ENCODE data around the gene MACROD1.

The MACROD1 gene

DNA sequence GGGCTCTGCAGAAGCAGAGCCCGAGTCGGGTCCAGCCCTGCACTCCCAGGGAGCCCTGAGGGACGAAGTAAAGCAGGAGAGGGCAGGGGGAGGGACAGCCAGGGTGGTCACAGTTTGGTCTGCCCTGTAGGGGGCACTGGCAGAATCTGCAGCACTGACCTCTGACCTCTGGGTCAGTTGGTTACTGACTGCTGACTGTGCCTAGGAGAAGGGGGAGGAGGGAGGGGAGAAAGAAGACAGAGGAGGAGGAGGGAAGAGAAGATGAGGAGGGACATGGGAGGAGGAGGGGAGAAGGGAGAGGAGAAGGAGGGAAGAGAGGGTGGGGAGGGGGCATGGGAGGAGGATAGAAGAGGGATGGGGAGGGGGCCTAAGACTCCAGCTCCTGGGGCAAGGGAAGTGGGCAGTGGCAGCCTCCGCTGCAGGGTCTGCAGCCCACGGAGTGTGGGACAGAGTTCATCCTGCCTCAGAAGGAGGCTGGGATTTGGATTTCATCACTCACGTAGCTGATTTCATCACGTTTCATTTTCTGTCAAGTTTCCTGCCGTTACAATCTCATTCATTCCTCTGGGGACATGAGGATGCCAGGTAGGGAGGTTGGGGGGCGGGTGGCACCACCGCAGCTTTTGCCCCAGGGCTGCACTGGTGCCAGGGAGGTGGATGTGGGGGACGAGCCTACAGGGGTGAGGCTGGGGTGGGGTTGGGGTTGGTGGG, 75.0 kb downstream of the MACROD1 start:
- DNase-seq = no peak

DNA sequence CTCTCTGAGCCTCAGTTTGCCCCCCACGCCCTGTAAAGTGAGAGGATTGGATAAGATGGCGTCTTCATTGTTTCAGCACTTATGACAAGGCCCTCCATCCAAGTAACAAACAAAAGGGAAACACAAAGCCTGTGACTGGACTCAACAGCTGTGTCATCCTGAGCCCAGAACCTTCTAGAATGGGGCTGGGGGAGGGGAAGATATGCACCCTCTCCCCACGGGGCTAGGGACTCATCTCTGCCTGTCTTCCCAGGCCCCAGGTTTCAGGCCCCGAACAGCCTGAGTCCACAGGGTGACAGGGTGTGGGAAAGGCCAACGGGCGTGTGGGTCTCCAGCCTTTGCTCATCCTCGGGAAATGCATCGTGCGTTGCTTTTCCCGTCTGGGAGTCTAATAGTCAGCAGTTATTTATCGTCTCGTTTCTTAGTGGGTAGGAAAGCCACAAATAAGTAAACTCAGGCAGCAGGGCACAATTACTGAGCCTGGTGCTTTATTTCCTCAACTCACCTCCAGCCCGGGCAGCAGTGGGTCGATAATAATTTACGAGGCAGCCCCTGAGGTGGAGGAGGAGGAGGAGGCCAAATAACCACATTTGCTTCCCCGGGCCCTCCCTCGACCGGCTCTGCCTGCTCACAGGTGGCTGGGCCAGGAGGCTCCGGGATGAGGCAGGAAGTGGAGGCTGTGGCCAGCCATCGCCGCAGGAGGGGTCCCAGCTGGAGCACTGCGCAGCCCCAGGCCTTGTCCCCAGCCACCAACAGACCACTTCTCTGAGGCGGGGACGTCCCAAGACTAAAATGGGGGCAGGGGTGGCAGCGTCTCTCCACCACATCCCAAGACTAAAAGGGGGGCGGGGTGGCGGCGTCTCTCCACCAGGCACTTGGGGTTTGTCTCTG, 75.8 kb downstream of the MACROD1 start:
- no peak for DNase-seq

DNA sequence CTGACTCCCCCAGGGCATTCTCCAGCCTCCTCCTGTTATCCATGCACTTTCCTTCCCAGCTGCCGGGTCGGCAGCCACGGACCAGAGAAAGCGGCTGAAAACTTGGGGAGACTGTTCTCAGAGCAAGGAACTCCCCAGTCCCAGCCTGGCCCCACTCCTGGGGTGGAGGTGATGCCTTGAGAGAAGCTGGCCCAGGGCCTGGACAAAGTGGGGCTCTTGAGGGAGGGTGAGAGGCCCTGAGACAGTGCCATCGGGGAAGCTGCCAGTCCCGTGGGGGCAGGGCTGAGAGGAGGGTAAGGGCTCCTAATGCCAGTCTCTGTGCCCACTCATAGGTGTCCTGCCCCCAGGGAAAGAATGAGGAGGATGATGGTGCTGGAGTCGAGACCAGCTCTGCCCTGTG, 76.4 kb downstream of the MACROD1 start:
- no peak for DNase-seq

DNA sequence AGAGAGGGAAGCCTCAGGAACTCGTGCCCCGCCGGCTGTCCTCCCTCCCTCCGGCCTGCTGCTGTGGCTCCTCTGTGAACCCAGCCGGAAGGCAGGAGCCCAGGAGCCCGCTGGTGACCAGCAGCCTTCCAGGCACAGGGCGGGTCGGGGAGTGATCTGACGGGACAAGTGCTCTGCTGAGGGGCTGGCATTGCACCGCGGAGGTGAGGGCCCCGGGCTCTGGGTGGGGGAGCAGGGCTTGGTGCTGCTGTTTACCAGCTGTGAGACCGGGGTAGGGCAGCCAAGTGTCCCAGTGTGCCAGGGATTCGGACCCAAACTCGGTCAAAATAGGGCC, 76.9 kb downstream of the MACROD1 start:
- DNase-seq = no peak

DNA sequence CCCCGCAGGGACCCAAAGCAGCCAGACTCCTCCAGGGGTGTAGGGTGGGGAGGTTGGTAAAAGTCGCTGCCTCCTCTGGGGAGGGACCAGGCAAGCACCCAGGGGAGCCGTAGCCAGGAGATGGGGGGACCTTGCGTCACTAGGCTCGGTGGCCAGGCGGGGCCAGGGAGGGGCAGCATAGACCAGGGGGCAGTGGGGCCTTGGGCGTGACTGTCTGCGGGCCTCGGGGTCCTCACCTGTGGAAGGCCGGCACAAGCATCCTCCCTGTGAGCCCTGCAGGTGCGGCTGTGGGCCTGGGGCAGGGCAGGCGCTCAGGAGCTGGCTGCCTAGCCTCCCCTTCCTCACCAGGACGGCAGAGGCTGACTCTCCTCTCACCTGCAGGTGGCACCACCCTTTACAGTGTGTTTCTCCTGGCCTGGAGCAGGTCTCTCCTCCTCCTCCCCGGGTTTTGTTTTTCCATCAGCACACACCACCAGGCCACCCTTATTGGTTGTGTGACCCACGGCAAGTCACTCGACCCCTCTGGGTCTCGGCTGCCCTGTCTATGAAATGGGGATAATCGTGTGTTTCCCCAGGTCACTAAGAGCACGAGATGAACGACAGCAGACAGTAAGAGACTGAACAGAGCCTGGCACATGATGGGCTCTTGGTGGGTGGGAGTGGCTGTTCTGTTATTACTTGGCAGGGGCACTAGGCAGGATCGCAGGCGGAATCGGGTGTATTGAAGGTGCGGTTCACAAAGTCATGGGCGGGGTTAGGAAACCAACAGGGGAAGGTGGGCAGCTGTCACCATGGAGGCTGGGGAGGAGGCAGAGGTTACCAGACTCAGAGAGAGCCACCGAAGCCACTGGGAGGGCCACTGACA, 77.5 kb downstream of the MACROD1 start:
- DNase-seq = peak; percentile 42

DNA sequence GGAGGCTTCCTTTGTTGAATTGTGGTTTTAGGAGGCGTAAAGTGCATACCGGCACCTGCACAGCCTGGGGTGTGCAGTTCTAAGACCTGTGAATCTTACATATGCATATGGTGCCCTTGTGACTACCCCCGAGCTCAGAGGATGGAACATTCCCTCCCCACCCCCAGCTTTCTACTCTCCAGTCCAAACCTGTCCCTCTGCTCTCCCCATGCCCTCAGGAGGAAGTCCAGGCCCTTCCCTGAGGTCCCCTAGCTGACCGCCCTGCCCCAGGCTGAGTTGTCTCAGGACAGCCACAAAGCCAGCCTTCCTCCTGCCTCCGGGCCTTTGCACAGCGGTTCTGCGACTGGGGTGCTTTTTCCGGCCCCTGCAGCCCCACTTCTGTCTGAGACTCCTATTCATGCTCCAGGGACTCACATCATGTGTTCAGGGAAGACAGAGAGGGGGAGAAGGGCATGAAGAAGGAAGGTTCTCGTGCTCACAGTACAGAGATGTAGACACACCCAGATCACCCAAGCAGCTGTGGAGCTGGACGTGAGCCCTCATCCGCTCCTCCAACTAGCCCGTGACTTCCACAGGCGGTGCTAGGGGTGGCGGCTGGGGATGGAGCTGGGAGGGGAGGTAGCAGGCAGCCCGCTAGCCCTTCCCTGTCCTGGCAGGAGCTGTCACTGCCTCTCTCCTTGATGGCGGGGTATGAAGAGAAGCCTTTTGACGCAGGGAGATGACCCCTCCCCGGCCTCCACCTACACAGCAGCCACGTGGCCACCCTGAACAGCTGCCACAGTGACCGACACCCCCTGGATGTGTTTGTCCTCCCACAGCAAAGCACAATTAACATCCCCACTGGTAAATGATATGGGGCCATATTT, 79.4 kb downstream of the MACROD1 start:
- DNase-seq = peak; percentile 57

DNA sequence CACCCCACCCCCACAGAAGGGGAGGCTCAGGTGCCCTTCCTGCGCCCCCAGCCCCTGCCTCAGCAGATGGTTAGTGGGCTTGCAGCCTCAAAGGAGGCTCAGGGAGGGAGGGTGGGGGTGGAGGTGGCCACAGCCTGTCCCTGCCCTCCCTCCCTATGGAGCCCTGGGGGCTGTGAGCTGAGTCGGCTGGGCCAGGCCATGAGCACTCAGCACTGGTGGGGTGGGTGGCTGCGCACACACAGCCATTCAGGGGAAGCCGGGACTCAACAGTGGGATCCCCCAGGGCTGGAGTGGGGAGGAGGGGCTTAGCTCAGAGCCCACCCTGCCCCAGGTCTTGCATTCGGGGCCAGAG, 80.0 kb downstream of the MACROD1 start:
- DNase-seq = no peak

DNA sequence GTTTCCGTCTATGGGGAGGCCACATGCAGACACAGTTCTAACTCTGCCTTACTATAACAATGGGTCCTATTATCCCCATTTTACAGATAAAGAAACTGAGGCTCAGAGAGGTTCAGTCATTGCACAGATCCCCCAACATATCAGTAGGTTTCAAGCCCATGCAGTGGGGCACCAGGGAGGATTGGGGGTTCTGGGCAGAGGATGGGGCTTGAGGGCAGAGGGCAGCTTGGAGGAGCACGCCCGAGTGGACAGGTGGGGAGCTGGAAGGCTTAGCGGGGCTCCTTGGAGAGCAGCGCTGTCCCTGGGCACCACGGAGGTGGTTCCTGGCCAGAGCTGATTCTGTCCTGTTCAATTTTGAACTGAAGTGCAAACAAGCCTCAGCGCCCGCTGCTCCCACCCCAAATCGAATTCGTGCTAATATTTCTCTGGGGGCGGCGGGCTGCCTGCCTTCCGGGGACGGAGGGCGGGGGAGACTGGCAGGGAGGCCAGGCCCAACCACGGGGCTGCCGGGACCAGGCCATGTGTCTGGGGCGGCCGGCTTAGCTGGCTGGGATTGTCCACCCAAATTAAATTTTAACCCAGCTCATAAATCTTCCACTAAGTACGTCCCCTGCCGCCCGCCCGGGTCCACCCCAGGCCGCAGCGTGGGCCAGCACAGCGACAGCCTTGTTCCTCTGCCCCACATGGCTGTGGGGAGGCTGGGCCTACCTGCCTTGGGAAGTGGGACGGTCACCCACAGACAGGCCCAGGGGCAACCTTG, 80.8 kb downstream of the MACROD1 start:
- DNase-seq = no peak

DNA sequence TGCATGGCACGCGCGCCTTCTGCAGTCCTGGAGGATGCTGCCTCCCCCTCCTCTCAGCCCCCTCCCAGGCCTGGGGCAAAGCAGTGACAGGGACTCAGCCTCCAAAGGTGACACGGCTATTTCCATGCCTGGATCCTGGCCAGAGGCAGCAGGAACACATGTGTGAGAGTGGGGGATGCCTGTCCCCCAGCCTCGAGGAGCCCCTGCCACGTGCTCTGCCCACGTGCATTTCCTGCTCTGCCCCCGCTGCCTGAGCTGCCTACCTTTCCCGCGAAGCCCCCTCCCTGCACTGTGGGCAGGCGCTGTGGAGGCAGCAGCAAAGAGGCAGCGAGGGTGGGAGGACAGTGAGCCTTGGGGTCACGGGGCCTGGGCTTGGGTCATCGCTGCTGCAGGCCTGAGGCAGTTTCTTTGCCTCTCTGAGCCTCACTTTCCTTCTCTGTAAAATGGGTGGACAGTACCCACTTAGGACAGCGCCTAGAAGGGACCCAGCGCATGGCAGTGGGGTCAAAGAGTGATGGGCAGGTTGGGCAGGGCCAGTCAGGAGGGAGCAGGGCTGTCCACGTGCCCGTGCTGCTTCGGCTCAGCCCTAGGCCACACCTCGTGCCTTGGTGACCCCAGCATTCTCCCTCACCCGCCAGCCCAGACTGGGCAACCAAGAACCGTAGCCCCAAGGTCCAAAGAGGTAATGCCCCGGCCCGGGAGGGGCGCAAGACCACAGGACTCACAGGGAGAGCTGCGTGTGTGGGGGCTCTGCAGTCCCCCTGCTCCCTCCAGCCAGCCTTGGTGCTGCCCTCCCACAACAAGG, 81.6 kb downstream of the MACROD1 start:
- DNase-seq = no peak

DNA sequence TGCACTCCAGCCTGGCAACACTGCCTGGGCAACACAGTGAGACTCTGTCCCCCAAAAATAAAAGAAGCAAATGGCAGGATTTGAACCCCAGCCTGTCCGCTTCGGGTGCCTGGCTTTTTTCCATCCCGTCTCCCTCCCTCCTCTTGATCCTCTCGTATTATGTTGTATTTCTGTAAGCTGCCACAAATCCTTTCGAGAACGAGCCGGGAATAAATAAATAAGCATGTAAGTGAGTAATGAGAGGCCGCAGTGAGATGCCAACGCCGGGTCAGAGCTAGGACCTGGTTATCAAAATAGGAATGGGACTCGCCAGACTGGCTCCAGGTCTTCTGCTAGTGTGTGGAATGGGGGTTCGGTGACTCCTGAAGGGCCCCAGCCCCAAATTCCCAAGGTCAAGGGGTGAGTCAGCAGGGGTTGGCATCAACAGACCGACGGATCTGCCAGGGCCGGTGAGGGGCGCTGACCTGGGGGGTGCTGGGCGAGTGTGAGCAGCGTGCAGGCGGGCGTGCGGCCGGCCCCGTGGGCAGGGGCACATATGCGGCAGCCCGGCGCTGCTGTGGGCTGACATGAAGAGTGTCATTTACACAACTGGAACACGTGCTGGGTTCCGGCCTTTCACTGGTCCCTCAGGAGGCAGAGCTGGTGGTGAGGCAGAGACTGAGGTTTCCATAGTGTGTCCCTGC, 82.4 kb downstream of the MACROD1 start:
- DNase-seq = no peak

DNA sequence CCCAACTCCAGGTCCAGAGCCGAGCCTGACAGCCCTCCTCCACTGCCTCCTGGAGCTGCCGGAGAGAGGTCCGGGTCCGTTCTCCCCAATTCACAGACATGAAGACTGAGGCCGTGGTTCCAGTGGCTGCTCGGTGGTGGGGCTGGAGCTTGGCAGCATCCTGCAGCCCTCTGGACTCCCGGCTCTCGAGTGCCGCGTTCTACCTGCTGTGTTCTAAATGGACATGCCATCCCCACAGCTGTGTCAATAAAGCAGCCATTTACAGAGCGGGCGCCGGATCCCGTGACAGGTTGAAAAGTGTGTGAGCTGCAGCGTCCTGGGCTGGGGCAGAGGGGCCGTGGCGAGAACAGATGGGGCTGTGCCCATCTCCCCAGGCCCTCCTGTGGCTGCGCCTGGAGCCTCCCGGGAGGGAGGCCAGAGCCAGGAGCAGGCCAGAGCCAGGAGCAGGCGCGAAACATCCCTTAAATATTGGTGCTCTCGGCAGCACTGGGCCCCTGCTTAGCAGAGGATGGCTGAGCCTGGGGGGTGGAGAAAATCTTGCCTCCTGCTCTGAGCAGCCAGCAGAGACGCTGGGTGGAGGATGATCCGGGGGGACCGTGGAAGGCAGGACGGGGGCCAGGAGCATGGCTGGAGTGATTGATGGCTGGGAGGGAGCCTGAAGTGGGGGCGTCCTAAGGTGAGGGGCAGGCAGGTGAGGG, 84.0 kb downstream of the MACROD1 start:
- DNase-seq = peak; percentile 89

DNA sequence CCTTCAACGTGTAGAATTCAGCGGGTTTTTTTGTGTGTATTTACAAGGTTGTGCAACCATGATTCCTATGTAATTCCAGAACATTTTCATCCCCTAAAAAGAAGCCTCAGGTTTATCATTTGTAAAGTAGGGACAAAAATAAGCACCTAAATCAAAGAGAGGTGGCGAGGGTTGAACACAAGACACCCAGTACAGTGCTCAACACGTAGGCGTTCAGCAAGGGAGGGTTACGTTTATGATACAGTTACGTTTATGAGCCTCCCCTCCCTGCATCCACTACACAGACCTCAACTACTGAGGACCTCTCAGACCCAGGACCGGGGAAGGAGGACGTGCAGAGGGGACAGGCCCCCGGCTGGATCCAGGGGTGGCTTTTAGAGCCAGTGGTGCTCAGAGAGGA, 85.5 kb downstream of the MACROD1 start:
- no peak for DNase-seq

DNA sequence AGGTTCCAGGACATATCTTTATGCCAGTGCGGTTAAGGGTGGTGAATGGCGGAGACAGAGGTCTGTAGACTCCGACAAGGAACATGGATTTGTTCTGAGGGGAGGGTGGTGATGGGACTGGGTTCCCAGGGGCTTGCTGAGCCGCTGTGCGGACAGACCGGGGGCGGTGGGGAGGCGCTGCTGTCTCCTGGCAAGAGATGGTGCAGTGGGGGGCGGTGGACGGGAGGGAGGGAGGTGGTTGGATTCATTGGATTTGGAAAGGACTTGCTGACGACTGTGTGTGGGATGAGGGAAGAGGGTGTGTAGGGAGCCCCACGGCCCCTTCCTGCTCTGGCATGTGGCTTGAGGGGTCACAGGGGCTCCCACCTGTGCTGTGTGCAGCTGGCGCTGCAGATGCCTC, 87.0 kb downstream of the MACROD1 start:
- no peak for DNase-seq

DNA sequence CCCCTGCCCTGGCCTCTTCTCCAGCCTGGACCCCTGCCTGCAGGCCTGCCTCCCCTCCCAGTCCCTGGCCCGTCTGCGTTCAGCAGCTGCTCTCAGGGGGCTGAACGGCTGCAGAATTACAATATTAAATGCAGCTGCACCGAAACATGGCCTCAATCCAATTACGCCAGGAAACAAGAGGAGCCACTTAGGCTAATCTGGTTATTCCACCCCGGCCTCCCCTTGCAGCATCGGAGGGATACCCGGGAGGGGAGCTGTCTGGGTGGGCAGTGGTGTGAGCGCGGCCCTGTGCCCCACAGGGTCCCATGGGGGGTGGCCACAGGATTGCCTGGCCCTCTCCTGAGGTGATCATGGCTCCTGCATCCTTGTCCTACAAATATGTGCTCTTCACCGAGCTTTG, 87.6 kb downstream of the MACROD1 start:
- peak; percentile 85 for DNase-seq

DNA sequence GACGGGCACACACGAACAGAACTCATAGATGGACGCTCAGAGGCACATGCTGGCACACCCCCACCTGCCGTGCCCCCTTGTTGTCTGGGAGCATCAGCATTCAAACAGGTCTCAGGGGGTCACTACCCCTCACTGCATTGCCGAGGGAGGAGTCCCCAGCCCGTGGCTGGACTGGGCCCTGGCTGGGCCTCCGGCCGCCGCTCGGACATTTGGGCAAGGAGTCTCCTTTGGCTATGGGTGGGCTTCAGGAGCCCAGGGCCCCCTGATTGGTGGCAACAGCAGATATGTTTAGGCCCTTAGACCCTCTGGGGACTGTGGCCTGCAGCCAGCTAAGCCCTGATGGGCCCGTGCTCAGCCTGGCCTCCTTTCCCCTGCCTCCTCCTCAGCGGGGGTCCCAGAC, 88.3 kb downstream of the MACROD1 start:
- DNase-seq = no peak

DNA sequence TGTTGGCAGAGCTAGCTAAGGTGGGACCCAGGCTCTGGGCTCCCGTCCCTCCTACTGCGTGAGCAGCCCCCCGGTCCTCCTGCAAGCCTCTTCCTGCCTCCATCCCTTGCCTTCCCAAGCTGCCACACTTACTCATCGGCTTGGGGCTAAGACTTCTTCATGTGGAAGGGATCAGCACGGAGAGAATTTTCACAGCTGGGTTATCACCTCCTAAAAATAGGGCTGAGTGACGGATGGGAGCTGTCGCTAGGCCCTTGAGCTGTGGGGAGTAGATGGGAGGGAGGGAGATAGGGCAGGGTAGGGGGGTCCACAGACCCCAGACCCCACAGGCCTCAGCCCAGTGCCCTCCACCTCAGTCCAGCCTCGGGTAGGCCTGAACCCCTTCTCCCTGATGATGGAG, 89.2 kb downstream of the MACROD1 start:
- no peak for DNase-seq

DNA sequence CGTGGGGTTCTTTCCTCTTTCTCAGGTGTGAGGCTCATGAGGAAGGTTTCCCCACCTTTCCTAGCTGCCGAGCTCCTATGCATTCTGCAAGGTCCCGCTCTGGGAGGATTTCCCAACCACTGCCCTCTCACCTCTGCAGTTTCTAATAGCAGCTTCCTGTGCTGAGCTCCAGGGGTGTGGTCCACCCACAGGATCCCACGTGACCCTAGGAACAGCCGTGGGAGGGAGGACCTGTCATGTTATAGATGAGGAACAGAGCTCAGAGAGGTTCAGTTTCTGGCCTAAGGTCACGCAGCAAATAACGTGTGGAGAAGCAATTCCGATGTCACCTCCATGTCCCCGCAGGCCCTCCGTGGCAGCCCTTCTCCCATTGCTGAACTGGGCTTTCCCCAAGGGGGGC, 91.7 kb downstream of the MACROD1 start:
- no peak for DNase-seq

DNA sequence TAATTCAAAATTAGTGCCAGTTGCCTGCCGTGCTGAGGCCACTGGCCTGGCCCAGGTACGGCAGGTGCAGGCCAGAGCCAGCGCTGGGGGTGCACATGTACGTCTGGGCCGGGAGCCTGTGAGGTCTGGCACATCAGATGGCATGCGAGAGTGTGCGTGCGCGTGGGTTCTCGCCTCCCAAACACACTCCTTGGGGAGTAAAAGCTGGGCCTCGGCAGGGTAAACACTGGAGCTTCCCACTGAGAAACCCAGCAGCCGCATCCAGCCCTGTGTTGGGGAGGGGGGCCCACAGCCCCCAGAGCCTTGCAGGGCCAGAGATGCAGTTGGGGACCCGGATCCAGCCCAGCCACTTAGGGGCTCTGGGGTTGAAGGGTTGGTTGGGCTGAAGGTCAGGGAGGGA, 92.4 kb downstream of the MACROD1 start:
- no peak for DNase-seq

DNA sequence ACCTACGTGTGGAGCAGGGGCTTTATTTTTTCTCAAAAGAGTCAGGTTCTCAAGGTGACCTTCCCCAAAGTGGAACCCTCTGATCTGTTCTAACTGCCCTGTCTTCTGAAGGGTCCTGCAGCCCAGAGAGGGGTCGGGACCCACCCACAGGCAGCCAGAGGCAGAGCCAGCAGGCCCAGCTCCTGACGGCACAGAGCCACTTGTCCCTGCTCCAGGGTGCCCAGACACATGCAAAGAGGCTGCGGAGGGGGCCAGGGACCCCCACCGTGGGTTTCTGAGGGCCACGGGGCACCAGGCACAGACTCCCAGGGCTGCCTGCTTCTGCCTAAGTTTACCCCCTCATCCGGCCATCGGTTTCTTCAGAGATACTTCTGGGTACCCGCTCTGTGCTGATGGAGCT, 93.0 kb downstream of the MACROD1 start:
- DNase-seq = no peak

DNA sequence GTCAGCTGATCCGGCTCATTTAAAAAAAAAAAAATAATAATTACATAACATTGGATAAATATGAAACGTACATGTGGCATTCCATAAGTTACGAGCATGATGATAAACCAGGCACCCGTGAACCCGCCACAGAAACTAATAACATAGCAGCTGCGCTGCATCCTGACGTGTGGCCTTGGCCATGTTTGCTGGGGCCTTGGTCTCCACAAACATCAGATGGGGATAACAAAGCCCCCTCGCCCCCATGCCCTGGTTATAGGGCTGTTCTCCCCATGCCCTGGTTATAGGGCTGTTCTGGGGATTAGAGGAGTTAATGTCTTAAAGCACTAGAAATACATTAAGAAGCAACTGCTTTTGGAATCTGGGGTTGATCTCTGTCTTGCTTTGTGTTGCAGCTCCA, 93.5 kb downstream of the MACROD1 start:
- DNase-seq = no peak
